Esophagus muscularis mucosa (tissue), 4 donors: Measurements from ENCODE around the gene PRPF38B. TPM values are rescaled to one million over a fixed set of nuclear protein-coding genes. Genes with fewer than 3 reads are reported as not detected.

Experiments used
- DNase-seq: peaks from one replicate; pipeline ENCODE4 v3.0.0-alpha.2; 2017; ENCODE audit errors: extremely low spot score
- H3K27ac ChIP-seq, 4 donors: fragments of 200-600 bp; sonication (generic); replicated peaks in 1 of 4; 1 replicate in 3 of 4; 2 replicates in 1 of 4; pipeline ENCODE4 v1.5.1; 2016 to 2019; ENCODE audit warnings: mild to moderate bottlenecking in 1 of 4
- H3K27me3 ChIP-seq, 4 donors: fragments of 200-600 bp; sonication (generic); one replicate each; pipeline versions ENCODE4 v1.5.1 to v1.6.0; 2016 to 2019
- H3K36me3 ChIP-seq, 4 donors: fragments of 200-600 bp; sonication (generic); one replicate each; pipeline ENCODE4 v1.5.1; 2016 to 2019
- H3K4me1 ChIP-seq, 4 donors: fragments of 200-600 bp; sonication (generic); one replicate each; pipeline ENCODE4 v1.5.1; 2016 to 2019
- H3K4me3 ChIP-seq, 4 donors: fragments of 200-600 bp; sonication (generic); 1 replicate in 2 of 4; 2 replicates in 2 of 4; pipeline ENCODE4 v1.5.1; 2016 to 2019; ENCODE audit warnings: mild to moderate bottlenecking in 4 of 4, moderate library complexity in 1 of 4
- H3K9me3 ChIP-seq, 4 donors: fragments of 200-600 bp; sonication (generic); 1 replicate in 3 of 4; 2 replicates in 1 of 4; pipeline ENCODE4 v1.5.1; 2016 to 2019
- EP300 ChIP-seq: sonication (generic); formaldehyde crosslinking; IDR thresholded peaks from one replicate; pipeline ENCODE4 v1.6.1; 2017; ENCODE audit warnings: antibody characterized with exemption
- POLR2A ChIP-seq: fragments of 450-650 bp; IDR thresholded peaks from one replicate; pipeline ENCODE4 v1.6.1; 2017; ENCODE audit warnings: antibody characterized with exemption, moderate library complexity, mild to moderate bottlenecking, low read depth
- POLR2AphosphoS5 ChIP-seq, 2 donors: sonication (generic); formaldehyde crosslinking; IDR thresholded peaks; one replicate each; pipeline ENCODE4 v1.6.1; 2017; ENCODE audit warnings: antibody characterized with exemption in 2 of 2
- WGBS: methylation state at CpG from one replicate; pipeline ENCODE4 v1.1.5; 2018; 5-methylcytosine and 5-hydroxymethylcytosine counted together
- intact Hi-C: fragments of 100-400 bp; cut with DNase I; formaldehyde crosslinking; loops from one replicate; pipeline ENCODE4 v1.15.1; 2023
- total RNA-seq, 4 donors: library from RNA; depleted of rRNA; stranded (reverse); fragments of >200 nt; gene quantifications; one replicate each; pipeline versions ENCODE4 v1.1.0 to v1.2.1, GENCODE V29; 2016
- TF ChIP-seq, protein P1 (sequence below), 3 experiments: fragments of 200-600 bp in 2 of 3; fragments of 450-650 bp in 1 of 3; sonication (generic) in 2 of 3; IDR thresholded peaks; one replicate each; pipeline ENCODE4 v1.5.1; 2017 to 2019; ENCODE audit warnings: antibody characterized with exemption in 3 of 3, mild to moderate bottlenecking in 2 of 3, moderate library complexity in 1 of 3

The PRPF38B gene
- total RNA-seq, 4 donors from 2014 or later = 15.9 to 32.4 (median 16.9) TPM

DNA sequence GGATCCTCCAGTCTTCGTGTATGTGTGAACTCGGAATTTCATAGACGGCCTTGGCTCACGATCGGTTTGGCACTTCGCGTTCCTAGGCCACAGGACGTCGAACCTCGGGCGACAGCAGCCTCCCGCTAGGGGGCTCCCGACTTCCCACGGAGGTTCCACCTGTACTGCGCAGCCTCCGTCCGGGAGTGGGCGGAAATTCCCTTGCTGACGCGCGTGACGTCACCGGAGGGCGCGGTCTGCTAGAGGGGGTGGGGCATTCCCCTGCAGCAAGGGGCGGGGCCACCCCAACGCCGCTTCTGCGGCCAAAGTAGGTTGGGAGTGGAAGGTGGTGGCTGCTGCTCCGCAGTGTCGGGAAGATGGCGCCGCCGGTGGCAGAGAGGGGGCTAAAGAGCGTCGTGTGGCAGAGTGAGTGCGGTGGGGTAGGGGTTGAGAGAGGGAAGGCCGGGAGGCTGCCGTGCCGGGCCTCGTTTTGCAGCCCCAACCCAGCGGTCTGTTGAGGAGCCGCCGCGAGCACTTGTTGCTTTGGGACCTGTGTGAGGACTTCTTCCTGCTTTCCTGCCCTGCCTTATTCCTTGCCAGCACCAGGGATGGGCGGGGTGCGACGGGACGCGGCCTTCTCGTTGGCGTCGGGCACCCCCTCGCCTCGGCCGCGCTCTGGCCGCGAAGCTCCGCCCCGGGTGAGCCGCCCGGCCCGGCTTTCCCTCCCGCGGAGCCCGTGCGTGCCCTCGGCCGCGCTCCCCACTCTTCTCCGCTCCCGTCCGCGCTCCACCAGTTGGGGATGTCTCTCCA, 54.5 kb downstream of the PRPF38B start, which contains the start of gene STXBP3:
STXBP3 (plus strand) TSS at position 293 of the 789 bp plus-strand sequence; CDS start at position 357, 64 bp downstream.
- intact Hi-C loops = loop anchor here (2.0 to 5.0 kb wide), 3 partner anchors 54 to 151 kb away; partner anchors contain the start of genes GPSM2 and PRPF38B
- peak; percentile 90 for TF ChIP-seq POLR2A
- no peak for TF ChIP-seq EP300
- TF ChIP-seq POLR2AphosphoS5 (IDR thresholded peaks at IDR 0.05) = peak; percentile 99 to 100
- TF ChIP-seq, protein P1, sequence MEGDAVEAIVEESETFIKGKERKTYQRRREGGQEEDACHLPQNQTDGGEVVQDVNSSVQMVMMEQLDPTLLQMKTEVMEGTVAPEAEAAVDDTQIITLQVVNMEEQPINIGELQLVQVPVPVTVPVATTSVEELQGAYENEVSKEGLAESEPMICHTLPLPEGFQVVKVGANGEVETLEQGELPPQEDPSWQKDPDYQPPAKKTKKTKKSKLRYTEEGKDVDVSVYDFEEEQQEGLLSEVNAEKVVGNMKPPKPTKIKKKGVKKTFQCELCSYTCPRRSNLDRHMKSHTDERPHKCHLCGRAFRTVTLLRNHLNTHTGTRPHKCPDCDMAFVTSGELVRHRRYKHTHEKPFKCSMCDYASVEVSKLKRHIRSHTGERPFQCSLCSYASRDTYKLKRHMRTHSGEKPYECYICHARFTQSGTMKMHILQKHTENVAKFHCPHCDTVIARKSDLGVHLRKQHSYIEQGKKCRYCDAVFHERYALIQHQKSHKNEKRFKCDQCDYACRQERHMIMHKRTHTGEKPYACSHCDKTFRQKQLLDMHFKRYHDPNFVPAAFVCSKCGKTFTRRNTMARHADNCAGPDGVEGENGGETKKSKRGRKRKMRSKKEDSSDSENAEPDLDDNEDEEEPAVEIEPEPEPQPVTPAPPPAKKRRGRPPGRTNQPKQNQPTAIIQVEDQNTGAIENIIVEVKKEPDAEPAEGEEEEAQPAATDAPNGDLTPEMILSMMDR (IDR thresholded peaks at IDR 0.05) = peak; percentile 93 to 96 (median 95)
- Histone ChIP-seq H3K9me3 (no peaks in the 10 kb centered on the region), H3K36me3 (peaks cover 0 to 4% (median 0%) of the 10 kb centered on the region in 4 donors), H3K4me3 (peak within 1 kb of the TSS; percentile 84 to 94 (median 89)), H3K27me3 (no peaks in the 10 kb centered on the region), H3K4me1 (peaks cover 10 to 39% (median 29%) of the 10 kb centered on the region in 4 donors), H3K27ac (peak within 1 kb of the TSS; percentile 97 to 99 (median 98))
- peak; percentile 100 for DNase-seq
- WGBS = under 1% methylated on average over 63 of the region's 75 CpGs

DNA sequence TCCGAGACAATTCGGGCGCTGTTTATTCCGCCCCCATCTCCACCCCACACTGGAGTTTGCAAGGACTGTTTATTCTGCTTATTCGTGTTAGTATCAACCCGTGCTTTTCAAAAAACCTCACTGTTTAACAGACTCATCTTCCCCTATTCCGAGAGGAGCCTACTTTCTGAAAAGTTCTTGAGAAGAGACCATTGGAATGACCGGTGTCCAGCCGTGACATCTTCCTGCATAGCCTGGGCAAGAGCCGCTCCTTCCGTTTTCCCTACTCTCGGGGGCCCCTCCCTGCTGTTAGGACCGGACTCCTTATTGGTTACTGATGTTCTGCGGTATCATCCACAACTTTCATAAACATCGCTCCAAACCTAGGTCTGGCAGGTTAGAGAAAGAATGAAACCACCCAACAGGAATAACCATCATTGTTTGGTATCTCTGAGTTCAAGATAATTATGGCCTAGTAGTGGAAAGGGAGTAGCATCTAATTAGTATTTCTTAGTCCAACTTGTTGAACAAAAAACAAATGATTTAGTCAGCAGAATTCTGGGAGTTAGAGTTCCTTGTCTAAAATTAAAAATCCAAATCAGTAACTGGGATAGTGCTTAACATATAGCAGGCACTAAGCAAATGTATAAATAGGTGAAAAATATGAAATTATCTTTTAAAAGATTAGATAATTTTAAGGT, 55.2 kb downstream of the PRPF38B start:
- intact Hi-C loops = loop anchor here (2.0 to 5.0 kb wide), 3 partner anchors 55 to 150 kb away; partner anchors contain the start of genes GPSM2 and PRPF38B
- H3K27me3 ChIP-seq = no peaks in the 10 kb centered on the region
- peak overlapping the region; percentile 84 to 94 (median 89) for H3K4me3 ChIP-seq
- H3K27ac ChIP-seq = peak overlapping the region; percentile 97 to 99 (median 98)
- peaks cover 0 to 6% (median 1%) of the 10 kb centered on the region in 4 donors for H3K36me3 ChIP-seq
- H3K9me3 ChIP-seq = no peaks in the 10 kb centered on the region
- DNase-seq = peak; percentile 95
- WGBS = 2% methylated on average over 15 of the region's 15 CpGs
- TF ChIP-seq EP300 = no peak
- TF ChIP-seq POLR2AphosphoS5 (IDR thresholded peaks at IDR 0.05) = peak; percentile 86 to 93
- peak; percentile 55 for TF ChIP-seq POLR2A
- TF ChIP-seq, protein P1 (IDR thresholded peaks at IDR 0.05) = no peak
- H3K4me1 ChIP-seq = peaks cover 10 to 39% (median 30%) of the 10 kb centered on the region in 4 donors

DNA sequence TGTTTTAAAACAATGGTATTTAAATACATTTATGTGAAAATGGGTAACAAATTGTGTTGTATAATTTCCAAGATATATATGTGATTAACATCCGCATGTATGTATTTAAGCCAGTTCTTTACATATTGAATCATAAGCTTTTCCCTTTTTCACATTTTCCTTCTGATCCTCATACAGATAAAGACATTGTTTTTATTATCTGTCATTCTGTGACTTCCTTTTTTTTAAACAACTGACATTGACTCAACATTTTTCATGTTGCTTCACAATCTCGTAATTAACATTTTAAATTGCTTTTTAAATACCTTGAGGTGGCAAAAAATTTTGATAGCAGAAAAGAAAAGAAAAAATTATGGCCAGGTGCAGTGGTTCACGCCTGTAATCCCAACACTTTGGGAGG, 55.8 kb downstream of the PRPF38B start:
- H3K9me3 ChIP-seq = no peaks in the 10 kb centered on the region
- peak overlapping the region; percentile 97 to 99 (median 98) for H3K27ac ChIP-seq
- H3K4me1 ChIP-seq = peaks cover 10 to 39% (median 36%) of the 10 kb centered on the region in 4 donors
- peaks cover 0 to 12% (median 4%) of the 10 kb centered on the region in 4 donors for H3K36me3 ChIP-seq
- TF ChIP-seq, protein P1 (IDR thresholded peaks at IDR 0.05) = no peak
- TF ChIP-seq POLR2AphosphoS5 (IDR thresholded peaks at IDR 0.05) (no peak), EP300 (no peak), POLR2A (no peak)
- 81% methylated on average over 3 of the region's 3 CpGs for WGBS
- DNase-seq = no peak
- intact Hi-C loops = loop anchor here (2.0 to 5.0 kb wide), 3 partner anchors 55 to 149 kb away; partner anchors contain the start of genes GPSM2 and PRPF38B
- peak overlapping the region in 3 of 4 donors; percentile 84 to 92 (median 86) for H3K4me3 ChIP-seq
- no peaks in the 10 kb centered on the region for H3K27me3 ChIP-seq

DNA sequence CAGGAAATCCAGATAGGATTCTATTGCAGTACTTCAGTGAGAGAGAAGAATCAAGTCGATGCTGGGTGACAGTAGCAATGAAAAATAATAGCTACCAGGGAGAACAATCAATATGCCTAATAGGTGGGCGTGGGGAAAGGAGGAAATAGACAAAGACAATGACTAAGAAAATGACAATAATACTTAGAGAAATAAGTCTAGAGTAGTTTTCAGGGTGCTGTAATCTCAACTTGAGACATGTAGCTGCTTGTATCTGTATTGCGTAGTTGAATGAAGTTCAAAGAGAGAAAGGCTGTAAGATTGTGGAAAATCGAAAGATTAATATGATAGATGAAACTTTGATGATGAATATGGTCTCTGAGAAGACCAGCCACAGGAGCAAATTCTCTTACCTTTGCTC, 57.0 kb downstream of the PRPF38B start:
- no peak for TF ChIP-seq POLR2A
- TF ChIP-seq EP300 = no peak
- TF ChIP-seq, protein P1 (IDR thresholded peaks at IDR 0.05) = no peak
- no peak for TF ChIP-seq POLR2AphosphoS5 (IDR thresholded peaks at IDR 0.05)
- Histone ChIP-seq H3K4me1 (peaks cover 10 to 39% (median 37%) of the 10 kb centered on the region in 4 donors), H3K27ac (no peak overlapping the region), H3K27me3 (no peaks in the 10 kb centered on the region), H3K36me3 (peaks cover 0 to 23% (median 7%) of the 10 kb centered on the region in 4 donors), H3K9me3 (no peaks in the 10 kb centered on the region), H3K4me3 (no peak overlapping the region)
- DNase-seq = no peak
- WGBS = 87% methylated on average over 4 of the region's 4 CpGs
- intact Hi-C loops = loop anchor here (5.0 kb wide), 2 partner anchors 128 to 148 kb away; partner anchors contain the start of gene GPSM2
